GM21619 (cell line): ENCODE measurements around the gene CDK5RAP2.

Source experiments
- ATAC-seq: cut with Tn5 transposase; IDR thresholded peaks from one replicate; pipeline ENCODE4 v1.9.1; 2021; ENCODE audit not compliant: unreplicated experiment

Gene CDK5RAP2

DNA sequence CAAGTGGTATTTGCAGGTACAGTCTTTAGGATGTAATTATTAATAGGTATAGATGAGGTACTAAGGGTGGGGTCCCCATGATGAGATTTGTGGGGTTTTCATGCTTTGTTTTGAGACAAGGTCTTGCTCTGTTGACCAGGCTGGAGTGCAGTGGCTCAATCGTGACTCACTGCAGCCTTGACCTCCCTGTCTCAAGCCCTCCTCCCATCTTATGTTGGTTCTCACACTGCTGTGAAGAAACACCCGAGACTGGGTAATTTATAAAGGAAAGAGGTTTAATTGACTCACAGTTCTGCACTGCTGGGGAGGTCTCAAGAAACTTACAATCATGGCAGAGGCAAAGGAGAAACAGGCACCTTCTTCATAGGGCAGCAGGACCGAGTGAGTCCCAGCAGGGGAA lies 217.5 kb downstream of the CDK5RAP2 start:
- ATAC-seq: no peak

DNA sequence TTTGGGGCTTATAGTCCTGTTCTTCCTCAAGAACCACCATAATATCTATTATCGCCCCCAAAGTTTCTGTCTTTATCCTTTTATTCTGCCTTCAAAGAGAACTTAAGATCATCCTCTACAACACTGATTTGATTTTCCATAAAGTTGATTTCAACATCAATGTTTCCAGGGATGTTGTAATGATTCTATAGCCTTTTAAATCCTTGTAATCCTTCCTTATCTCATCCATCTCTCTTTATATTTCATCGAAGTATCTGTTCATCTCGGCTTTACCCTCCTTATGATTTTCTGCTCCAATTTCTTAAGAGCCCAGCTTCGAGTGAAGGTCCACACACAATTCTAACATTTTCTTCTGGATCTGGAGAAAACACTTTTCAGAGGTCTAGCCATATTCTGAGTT lies 218.4 kb downstream of the CDK5RAP2 start:
- ATAC-seq: no peak

DNA sequence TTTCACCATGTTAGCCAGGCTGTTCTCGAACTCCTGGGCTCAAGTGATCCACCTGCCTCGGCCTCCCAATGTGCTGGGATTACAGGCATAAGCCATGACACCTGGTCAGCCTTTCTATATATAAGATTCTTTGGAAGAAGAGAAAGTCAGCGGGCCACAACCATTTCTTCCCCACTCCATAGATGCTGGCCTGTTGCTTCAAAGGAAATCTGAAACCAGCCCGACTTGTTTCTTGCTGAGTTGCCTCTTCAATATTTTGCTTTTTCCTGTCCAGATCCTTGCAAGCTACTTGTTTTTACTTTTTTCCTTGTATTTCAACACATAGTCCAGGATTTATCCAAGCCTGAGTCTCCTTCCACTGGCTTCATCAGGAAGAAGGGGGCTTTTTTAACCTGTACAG lies 219.5 kb downstream of the CDK5RAP2 start:
- ATAC-seq: no peak

DNA sequence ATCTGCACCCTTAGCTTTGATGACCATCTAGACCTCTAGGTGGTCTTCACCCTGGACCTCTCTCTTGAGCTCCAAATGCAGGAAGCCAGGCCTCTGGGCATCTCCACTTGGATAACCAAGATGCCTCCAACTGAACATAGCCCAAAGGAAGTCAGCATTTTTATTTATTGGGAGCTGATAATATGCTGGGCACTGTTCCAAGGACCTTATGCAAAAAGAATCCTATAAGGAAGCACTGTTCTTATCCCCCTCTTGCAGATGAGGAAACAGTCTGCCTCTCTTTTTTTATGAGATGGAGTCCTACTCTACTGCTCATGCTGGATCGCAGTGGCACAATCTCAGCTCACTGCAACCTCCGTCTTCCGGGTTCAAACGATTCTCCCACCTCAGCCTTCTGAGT lies 219.9 kb downstream of the CDK5RAP2 start:
- no peak for ATAC-seq

DNA sequence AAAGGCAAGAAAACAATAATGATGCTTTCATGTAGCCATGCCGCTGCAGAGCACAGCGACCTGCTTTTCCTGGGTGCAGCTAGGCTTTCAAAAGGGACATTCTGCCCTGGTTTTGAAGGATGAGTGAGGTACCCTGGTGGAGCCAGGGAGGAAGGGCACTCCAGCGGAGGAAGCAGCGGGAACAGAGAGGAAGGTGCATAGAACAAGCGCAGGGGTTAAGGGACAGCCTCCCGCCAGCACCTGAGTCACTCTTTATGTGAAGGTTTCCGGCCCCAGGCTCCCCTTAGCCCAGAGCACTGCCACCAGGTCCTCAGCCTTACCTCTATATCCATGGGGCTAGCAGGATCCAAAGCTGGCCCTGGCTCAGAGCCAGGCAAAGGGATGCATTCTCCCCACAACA lies 221.1 kb downstream of the CDK5RAP2 start:
- no peak for ATAC-seq

DNA sequence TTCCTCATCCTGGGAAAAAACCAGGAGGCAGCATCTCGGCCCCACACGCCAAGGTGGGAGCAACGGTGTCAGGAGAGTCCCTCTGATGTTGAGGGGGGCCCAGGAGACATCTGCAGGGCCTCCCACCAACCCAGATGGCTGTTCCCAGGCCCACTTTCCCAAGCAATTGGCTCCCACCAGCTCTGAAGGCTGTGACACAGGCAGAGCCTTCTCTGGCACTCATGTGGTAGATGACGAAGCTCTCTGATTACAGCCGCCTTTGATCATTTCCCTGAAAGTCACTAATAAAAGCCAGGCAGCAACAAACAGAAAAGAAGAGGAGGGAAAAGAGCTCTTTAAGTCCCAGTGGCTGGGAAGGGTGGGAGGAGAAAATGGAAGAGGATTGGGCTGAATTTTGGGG lies 226.5 kb downstream of the CDK5RAP2 start:
- no peak for ATAC-seq

DNA sequence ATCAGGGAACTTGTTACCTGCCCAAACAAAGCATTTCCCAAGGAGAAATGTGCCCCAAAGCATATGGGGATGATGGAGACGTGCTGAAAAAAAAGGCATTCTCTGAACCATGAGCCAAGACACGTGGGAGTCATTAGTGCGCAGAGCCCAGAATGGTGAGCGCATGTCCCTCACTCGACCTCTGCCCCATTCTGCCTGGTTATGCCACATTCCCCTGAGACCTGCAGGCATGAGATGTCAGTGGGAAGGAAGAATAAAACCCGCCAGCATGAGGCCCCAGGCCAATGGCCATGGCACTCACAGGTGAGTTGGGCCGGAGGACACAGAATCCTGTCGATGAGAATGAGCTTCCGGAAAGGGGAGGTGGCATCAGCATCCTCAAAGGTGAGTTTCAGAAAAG lies 228.9 kb downstream of the CDK5RAP2 start:
- ATAC-seq: no peak

DNA sequence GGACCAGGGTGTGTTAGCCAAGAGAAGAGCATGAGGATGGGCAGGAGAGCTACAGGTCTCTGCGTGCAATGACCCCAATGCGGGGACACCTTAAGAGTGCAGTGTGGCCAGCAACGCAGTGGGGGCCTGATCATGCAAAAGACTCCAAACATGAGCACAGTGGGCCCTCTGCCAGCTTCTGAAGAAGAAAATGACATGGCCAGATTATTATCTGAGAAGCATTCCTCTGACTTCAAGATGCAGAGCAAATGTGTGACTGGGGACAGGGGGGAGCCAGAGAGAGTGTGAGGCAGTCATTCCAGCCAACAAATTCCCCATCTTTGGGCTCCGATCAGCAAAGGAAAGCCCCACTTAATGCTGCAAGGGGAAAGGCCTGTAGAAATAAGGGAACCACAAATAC lies 229.4 kb downstream of the CDK5RAP2 start:
- no peak for ATAC-seq

DNA sequence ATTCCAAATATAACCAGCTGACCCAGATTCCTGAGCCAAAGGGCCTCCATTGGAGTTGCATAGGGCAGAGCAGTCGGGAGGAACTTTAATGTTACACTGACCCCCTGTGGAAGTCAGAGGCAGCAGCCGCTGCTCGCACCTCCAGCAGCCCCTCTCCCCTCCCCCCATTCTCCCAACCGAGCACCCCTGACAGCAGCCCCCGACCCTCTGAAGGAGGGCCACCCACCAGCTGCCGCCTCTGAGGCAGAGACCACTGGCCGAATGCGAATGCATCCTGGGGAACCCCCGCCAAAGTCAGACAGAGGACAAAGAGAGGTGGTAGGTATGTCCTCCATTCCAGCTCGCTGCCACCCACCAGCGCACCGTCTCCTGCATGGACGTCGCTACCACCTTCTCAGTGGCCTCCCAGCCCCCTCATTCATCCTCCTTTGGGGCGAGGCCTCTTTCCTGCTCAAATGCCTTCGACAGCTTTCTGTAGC lies 231.0 kb downstream of the CDK5RAP2 start:
- ATAC-seq: no peak

DNA sequence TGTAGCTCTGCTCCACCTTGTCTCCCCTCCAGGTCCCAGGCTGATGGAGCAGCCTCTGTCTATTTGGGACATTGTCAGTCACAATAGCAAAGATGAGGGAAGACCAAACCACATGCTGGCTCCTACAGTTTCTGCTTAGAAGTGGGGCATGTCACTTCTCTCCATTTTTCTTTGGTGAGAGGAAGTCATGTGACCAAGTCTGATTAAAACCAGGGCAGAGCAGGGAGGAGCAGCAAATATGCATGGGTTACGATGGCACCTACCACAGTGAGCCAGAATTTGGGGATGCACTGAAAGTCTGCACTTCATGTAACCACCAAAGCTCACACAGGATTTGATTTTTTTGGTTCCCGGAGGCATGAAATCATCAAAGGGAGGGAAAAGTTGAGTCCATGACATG lies 234.6 kb downstream of the CDK5RAP2 start:
- no peak for ATAC-seq

DNA sequence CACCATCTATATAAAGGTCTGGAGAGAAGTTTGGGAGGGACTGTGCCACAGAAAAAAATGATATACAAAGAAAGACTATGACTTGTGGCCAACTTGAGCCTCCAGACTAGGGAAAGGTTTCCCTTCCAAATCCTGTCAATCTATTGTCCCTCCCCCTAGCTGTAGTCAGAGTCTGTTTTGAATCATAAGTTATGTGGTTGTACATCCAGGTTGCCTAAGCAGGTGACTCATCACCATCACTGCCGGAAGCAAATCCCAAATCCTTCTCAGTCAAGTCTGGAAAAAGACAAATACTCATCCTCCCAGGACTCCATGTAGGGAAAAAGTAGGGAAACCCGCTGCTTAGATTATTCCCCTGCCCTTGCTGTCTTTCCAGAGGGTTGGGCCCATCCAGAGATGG lies 235.7 kb downstream of the CDK5RAP2 start:
- ATAC-seq: no peak

DNA sequence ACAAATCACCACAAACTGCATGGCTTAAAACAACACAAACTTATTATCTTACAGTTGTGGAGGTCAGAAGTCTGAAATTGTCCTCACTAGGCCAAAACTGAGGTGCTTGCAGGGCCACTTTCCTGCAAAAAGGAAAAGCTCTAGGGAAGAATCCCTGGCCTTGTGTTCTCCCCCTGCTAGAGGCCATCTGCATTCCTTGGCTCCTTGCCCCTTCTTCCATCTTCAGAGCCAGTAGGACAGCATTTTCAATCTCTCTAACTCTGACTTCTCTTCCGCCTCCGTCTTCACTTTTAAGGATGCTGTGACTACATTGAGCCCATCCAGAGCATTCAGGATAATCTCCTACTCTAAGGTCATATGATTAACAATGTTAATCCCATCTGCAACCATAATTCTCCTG lies 236.6 kb downstream of the CDK5RAP2 start:
- no peak for ATAC-seq
